ENCODE data around the gene TBC1D5.

GRCh38 chr3:17602126-17602525 lies 140.3 kb downstream of the TBC1D5 start:
- TF ChIP-seq CTCF (conservative IDR thresholded peaks at IDR 0.05) (no peak), ZFX (IDR thresholded peaks at IDR 0.05) (no peak)
